Nucleus accumbens (tissue), 56 donors: ENCODE measurements around the gene KRT6B.
"Not testable (repeated sequence)": the region's sequence is repeated elsewhere in the genome, so short reads cannot be mapped to it uniquely, and the experiment has no call there.

ENCODE experiments used
- DNase-seq, 56 donors: peaks; one replicate each; lab custom pipeline; 2025; lab: John Stamatoyannopoulos, UW

KRT6B gene

DNA sequence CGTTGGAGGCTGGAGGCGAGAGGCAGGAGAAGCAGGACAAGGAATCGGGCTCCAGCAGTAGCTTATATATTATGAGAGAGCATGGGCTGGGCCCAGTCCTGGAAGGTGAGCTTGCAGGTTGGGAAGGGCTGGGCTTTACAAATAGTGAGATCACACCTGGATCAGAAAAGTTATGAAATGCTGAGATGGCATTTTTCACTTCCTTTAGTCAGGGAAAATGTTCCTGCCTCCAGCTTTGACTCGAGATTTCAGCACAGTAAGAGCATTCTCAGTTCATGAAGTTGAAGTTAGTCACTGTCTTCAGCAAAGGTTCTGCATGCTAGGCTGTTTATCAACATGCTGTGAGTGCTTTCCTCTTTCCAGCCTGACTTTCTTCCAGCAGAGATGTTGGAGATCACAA is 21.8 kb upstream of the KRT6B start, which contains the start of gene KRT6C:
Gene KRT6C, minus strand, starts transcription at position 38 of the 400 bp plus-strand sequence. CDS start 68 bp downstream, outside the sequence.
- DNase-seq = no peak

DNA sequence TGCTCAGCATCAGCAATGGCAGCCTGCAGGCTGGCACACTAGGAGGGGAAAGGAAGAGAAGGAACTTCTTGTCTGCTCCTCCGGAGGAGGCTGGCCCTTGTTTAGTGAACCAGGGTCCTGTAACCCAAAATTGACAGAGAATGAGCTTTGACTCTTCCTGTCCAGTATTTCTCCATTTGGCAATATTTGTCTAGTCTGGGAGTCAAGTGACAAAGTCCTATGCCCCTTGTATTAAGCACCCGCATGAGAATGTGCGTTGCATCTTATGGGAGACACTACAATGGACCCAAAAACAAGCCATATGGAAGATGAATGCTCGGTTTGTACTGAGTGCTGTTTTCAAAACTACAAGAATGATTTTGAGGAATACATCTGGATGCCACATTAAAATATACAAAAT is 17.9 kb upstream of the KRT6B start:
- no peak for DNase-seq

DNA sequence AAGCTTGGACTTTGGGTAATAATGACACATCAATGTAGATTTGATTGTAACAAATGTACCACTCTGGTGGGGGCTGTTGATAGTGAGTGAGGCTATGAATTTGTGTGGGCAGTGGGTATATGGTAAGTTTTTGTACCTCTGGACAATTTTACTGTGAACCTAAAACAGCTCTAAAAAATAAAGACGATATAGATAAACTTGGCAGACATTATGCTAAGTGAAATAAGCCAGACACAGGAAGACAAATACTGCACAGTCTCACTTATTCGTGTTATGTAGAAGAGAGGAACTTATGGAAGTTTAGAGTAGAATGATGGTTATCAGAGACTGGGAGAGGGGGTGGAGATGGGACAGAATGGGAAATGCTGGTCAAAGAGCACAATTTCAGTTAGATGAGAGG is 13.0 kb upstream of the KRT6B start:
- DNase-seq = no peak

DNA sequence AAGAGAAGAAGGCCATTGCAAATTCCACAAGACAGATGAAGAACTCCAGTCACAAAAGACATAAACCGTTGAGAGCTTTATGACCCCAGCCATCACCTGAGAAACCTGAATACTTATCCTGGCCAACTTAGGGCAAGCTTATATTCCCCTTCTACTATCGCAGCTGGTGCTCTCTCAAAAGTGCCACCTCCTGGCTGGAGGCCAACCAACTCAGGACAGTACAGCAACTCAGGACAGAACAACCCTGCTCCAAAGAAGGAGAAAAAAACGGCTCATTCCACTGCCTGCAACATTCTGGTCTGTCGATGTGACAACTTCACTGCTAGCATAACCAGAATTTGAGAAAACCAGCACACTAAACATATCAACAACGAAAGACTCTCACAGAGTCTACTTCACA is 9.7 kb upstream of the KRT6B start:
- DNase-seq = no peak

DNA sequence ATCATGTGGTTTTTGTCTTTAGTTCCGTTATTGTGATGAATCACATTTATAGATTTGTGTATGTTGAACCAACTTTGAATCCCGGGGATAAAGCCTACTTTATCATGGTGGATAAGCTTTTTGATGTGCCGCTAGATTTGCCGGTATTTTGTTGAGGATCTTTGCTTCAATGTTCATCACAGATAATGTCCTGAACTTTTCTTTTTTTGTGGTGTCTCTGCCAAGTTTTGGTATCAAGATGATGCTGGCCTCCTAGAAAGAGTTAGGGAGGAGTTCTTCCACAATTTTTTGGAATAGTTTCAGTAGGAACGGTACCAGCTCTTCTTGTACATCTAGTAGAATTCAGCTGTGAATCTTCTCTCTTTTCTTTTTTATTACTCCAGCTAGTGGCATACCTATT is 6.9 kb upstream of the KRT6B start:
- DNase-seq = no peak

DNA sequence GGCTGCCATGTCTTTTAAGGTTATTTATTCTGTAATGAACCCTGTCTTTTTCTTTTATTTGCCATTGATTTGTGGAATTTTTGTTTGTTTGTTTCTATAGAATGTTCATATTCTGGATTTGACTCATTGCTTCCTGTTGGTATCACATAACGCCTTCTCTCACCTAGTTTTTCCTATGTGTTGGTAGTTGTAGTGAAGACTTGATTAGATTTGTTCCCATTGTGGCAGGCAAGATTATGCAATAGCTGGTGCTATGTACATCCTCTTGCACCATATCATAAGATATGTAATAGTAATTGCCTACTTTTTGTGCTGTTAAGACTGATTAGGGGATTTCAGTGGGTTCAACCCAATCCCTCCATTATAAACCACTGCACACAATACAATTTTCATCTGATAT is 3.9 kb upstream of the KRT6B start:
- DNase-seq = no peak

DNA sequence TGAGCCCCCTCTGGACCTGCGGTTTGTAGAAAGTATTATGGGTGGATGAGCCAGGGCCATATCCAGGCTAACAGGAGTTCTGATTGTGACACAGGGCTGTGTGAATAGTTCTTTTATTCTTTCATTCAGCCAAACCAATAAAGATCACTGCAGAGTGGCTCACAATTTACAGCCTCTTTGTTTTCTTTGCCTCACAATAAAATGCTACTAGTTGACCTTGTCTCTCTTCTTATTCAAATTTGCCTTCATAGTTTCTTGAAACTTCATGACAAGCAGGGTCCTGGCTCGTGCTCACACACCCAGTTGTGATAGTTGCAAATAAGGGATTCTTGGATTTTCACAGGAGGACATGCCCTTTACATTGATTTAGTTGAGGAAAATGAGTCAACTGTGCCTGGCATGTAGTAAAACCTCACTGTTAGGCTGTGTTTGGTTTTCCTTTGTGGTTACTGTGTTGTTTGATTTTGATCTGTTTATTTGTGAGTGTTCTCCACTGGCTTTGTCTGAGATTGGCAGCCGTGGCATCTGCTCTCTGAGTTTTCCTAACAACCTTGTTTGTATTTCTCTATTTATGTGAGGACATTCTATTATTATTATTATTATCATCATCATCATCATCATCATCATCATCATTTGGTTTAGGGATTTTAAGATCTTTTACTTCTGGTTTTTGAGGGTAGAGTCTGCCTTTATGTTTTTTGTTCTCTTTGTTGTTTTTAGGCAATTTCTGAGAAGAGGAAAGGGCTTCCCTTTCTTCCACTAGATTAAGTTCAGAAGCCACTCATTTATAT is 2.7 kb upstream of the KRT6B start:
- no peak for DNase-seq

DNA sequence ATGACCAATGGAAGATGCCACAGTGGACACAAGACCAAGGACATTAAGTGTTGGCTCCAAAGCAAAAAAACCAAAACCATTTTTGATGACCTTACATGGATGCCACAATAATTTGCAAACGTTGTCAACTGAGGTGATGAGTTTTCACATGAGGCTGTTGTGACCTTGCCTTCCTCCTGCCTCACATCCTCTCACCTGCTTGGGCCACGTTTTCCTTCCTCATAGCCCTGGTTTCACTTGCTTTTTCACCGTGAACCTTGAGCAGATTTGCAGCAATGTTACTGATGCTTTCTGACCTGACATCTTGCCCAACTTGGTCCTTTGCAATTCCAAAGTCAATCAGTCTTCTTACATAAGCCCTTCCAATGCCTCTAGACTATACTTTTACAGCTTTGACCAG is 3.7 kb downstream of the KRT6B start:
- DNase-seq = no peak

DNA sequence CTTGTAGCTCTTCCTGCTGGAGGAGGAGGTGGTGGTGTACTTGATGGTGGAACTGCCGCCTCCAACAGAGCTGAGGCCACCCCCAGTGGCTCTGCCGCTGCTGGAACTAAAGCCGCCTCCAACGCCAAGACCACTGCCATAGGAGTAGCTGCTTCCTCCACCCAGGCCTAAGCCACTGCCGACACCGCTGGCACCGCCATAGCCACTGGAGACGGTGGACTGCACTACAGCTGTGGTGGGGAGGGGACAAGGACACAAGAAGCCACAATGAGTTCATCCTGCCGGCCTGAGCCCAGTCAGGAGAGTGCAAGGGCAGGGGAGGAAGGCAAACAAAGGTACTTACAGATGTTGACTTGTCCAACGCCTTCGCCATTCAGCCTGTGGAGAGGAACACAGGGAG is 4.8 kb downstream of the KRT6B start:
- DNase-seq = not testable (repeated sequence)

DNA sequence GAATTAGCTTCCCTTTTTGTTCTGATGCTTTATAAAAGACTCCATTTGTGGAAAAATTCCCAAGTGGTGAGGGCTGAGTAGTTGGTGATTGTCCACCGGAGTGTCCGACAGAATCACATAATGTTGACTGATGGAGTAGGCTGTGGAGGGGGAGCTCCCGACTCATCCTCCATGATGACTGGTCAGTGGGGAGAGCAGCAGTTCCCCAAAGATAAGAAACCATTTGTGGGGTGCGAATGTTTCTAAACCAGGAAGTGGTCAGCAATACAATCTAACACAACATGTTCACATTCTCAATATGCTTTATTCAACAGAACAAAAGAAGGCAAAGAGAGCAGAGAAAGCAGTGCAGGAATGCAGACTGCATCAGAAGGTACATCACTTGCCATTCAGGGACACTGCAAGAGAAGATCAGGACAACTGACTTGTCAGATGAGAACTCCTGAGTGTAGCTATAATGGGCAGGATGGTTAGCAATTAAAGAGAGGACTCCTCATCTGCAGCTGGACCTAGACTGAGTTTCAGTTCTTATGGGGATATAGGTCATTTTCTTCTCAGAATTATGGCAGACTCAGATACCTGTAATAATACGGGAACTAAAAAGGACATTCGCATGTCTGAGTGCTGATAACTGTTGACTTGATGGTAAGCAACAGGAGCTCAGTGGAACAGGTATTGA is 5.4 kb downstream of the KRT6B start:
- DNase-seq = no peak

DNA sequence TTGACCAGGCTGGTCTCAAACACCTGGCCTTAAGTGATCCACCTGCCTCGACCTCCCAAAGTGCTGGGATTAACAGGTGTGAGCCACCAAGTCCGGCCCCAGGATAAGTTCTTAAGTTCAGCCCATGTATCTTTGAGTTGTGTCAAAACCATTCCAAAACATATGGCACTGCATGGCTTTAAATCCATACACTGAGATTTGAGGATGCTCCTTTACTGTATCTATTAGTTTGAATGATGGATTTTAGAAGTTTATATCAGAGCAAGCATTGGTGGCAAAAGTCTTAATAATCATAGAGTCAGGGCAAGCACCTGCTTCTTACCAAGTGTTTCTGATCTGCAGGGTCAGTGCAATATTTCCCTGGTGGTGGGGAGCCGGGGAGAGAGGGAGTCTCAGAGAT is 6.1 kb downstream of the KRT6B start:
- no peak for DNase-seq

DNA sequence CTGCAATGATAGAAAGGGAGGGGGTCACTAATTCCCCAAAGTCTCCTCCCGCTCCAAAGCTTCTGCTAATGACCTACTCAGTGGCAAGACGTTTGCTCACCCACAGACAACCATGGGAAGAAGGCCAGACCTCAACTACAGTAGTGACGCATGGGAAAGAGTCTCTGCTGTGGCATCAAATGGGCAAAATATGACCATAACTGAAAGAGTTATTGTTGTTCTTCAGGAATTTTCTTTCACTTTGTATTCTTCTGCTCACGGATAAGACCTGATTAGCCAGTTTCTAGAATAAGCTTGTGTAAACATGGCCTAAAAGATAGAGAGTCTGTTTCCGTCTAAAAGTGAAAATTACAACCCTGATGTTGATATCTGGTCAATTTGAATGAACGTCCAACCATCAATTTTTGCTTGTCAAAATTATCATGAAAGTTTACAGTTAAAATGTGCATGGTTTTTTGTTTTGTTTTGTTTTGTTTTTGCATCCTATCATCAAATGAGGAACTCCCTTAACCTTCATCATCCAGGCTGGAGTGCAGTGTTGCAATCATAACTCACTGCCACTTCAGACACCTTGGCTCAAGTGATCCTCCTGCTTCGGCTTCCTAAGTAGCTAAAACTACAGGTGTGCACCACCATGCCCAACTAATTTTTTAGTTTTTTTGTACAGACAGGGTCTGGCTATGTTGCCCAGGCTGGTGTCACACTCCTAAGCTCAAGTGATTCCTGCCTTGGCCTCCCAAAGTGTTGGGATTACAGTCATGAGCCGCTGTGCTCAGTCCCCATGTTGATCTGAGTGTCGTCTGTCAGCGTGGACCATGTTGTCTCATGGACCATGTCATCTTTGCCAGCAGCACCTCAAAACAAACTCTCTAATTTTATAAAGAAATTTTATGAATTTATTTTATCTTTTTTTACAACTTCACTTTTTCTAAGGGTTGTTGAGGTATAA is 7.0 kb downstream of the KRT6B start:
- DNase-seq = no peak

DNA sequence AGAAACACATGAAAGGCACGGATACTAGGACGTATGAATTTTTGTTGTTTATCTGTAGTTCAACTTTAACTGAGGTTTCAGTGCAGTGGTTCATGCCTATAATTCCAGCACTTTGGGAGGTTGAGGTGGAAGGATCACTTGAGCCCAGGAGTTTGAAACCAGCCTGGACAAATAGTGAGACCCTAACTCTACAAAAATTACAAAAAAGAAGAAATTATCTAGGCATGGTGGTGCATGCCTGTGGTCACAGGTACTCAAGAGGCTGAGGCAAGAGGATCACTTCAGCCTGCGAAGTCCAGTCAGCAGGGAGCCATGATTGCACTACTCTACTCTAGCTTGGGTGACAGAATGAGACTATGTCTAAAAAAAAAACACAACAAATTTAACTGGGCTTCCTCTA is 8.0 kb downstream of the KRT6B start:
- DNase-seq = no peak

DNA sequence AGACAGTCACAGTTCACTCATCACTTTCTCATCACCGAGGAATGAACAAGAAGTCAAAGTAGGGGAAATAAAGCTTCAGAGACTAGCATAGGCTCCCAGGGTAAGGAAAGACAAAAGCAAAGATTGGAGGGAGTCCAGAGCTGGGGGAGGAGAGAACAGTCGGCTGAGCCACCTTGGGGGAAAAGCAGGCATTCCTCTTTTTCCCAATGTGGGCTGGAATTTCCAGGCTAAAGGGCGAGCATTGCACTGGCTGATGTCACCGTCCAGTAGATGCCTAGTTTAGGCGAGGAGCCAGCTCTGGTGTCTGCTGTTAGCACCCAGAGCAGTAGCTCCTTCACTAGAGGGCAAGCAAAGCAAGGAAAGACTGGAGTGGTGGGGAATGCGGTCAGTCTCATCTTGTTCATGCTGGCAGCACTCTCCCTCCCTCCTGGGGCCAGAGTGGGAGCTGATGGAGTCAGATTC is 9.3 kb downstream of the KRT6B start:
- peak in 1 of 56 donors; percentile 34 for DNase-seq

DNA sequence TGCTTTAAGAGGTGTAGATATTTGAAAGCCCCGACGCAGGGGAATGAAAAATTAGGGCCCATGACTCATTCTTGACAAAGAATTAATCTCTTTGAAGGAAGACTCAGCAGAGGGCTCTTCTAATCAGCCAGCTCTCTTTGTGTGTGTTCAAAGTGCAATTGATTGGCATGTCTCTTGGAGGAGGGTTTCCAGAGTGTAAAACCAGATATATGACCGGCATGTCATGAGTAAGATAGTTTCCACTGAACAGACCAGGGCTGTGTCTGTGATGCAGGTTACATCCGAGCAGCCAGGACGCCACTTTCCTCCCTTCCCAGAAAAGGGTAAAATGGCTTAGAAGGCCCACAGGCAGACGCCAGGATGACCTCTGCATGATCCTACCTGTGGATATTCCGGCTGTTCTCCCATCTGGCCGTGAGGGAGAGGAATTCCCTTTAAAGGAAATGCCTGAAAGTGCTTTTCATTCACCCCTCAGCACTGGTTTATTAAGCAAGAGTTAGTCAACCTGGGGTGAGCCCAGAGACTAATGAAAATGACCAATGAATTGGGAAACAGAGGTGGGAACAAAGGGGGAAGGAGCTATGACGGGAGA is 10.5 kb downstream of the KRT6B start:
- DNase-seq = no peak

DNA sequence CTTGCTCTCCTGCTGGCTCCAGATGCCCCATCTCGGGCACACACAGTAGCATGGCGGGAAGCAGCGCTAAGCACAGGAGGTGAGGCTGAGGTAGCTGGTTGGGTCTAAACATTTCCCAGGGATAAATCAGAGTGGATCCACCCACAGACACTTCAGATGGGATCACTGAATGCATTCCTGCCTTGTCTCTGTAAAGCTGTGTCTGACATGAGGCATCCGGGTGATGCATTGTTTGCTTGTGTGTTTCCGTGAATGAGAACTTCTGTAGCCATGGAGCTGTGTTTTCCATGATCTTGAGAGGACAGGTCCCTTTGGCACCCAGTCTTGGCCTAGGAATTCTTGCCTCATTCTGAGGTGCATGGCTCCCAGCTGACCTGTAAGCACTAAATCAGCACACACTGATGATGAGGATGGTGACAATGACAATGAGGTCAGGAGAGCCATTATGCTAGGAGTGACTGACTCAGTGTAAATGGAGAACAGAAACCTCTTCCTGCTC is 11.1 kb downstream of the KRT6B start:
- no peak for DNase-seq

DNA sequence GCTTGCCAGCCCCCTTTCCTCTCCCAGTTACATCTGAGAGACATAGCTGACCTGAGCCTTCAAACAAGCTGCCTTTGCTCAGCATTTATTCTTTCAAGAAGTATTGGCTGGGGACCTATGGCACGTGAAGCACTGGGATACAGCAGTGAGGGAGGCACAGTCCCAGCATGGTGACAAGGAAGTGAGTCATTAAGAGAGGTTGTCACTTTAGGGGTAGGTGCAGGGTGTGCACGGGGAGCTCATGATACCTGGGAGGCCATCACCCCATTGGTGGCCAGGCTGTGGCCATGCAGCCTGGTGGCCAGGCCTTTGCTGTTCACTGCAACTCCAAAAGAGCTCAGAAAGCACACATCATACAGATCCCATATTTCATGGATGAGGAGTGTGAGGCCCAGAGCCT is 12.1 kb downstream of the KRT6B start:
- DNase-seq = no peak

DNA sequence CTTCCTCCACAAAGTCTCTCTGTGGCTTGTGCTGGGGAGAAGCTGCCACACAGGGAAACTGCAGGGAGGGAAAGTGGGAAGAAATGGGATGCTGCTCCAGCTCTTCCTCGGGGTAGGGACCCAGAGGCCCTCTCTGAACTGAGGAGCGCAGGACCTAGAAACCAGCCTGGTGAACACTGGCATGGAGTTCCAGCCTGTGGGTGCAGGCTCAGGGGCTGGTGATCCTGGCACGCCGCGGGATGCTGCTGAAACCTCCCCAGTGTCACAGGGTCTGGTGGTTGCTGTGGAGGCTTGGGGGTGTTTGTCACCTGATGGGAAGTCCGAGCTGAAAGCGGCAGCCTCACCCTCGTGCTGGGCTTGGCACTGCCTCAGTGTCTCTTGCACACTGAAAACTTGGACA is 12.5 kb downstream of the KRT6B start:
- DNase-seq = no peak

DNA sequence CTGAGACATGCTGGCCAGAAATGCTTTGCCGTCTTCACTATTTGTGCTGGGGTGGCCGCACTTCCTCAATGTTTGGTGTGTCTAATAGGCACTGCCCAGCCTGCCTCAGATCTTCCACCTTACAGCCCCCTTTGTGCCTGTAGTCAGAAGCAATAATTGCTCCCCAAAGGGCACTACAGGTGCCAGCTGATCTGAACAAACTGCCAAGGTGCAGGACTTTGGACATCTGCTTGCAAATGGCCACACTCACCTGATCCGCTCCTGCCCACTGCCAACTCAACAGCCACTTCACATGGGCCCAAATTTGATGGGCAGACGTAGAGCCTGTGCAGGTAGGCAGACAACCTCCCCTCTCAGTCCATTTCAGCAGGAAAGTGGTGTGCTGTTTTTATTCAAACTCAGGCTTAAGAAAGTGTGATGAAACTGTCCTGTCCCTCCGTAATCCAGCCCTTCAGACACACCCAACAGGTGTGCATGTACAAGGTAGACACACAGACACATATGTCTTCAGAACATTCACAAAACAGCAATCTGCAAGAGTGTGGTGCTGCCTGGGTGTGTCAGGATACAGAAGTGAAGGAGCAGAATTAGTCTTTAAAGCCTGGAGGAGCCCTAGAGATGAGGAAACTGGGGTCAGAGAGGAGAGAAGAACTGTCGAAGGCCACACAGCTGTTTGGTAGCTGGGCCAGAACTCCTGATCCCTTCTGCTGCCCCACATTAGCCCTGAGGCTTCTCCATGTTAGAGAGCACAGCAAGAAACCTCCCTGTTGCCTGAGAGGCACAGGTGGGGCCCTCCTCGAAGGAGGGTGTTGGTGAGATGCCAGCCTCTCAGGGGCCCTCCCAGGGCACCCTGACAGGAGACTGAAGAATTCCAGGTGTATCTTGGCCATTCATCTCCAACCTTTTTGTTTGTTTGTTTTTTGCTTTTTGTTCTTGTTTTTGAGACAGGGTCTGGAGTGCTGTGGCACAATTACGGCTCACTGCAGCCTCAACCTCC is 13.3 kb downstream of the KRT6B start:
- DNase-seq = no peak
